Measurements from ENCODE around the gene FUBP3. TPM values are rescaled to one million over a fixed set of nuclear protein-coding genes. Genes with fewer than 3 reads are reported as not detected.

Gene FUBP3
- total and polyA plus RNA-seq, 4 donors: 22.9 to 44.6 (median 35.1) TPM

DNA sequence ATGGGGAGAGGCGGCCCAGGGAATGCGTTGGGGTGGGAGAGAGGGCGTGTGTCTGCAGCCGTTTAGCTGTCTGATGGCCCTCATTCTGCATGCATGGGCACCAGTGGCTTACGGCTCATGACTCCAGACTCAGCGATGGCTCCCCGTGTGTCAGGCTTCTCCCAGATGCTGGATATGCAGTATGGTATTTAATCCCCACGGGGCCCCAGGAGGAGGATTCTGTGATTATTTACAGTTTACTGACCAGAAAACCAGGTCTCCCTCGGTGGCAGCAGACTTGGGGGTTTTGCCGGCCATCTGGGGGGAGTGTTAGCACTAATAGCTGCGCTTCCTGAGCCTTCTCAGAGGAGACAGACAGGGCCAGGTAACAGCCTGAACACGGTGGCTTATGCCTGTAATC, 89.3 kb downstream of the FUBP3 start:
- H3K27ac ChIP-seq (ENCODE audit: low read depth in 1 of 2, low read length in 1 of 2): no peak overlapping the region

GRCh38 chr9:130669965-130670364, 90.6 kb downstream of the FUBP3 start:
- 76 to 80% methylated on average over 4 of the region's 4 CpGs for WGBS, 2 donors
- H3K9me3 ChIP-seq (ENCODE audit: control insufficient read depth in 4 of 4, insufficient read depth in 3 of 4, low read length in 3 of 4): no peaks in the 10 kb centered on the region
- H3K9ac ChIP-seq (ENCODE audit: insufficient read depth in 1 of 2, low read length in 2 of 2): no peak overlapping the region
- peaks cover 0 to 46% (median 34%) of the 10 kb centered on the region in 3 donors for H3K27me3 ChIP-seq (ENCODE audit: control insufficient read depth in 3 of 3, insufficient read depth in 3 of 3, low read length in 2 of 3)
- no peak overlapping the region for H3K4me3 ChIP-seq
- DNase-seq (no peak), ATAC-seq (ENCODE audit: insufficient read depth, low FRiP score) (no peak)
- no peaks in the 10 kb centered on the region for H3K36me3 ChIP-seq (ENCODE audit: control insufficient read depth in 4 of 4, insufficient read depth in 4 of 4, low read length in 4 of 4)
- TF ChIP-seq, protein P1, sequence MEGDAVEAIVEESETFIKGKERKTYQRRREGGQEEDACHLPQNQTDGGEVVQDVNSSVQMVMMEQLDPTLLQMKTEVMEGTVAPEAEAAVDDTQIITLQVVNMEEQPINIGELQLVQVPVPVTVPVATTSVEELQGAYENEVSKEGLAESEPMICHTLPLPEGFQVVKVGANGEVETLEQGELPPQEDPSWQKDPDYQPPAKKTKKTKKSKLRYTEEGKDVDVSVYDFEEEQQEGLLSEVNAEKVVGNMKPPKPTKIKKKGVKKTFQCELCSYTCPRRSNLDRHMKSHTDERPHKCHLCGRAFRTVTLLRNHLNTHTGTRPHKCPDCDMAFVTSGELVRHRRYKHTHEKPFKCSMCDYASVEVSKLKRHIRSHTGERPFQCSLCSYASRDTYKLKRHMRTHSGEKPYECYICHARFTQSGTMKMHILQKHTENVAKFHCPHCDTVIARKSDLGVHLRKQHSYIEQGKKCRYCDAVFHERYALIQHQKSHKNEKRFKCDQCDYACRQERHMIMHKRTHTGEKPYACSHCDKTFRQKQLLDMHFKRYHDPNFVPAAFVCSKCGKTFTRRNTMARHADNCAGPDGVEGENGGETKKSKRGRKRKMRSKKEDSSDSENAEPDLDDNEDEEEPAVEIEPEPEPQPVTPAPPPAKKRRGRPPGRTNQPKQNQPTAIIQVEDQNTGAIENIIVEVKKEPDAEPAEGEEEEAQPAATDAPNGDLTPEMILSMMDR (IDR thresholded peaks at IDR 0.05; ENCODE audit: control extremely low read depth, extremely low read depth): no peak
- peaks cover 0 to 7% (median 0%) of the 10 kb centered on the region in 5 donors for H3K4me1 ChIP-seq (ENCODE audit: control insufficient read depth in 5 of 5, insufficient read depth in 5 of 5, low read length in 5 of 5)
- H3K27ac ChIP-seq (ENCODE audit: low read depth in 1 of 2, low read length in 1 of 2): no peak overlapping the region

More for the DNA sequence above, 89.3 kb downstream of the FUBP3 start:
- Histone ChIP-seq H3K27me3 (ENCODE audit: control insufficient read depth in 3 of 3, insufficient read depth in 3 of 3, low read length in 2 of 3) (peaks cover 0 to 56% (median 42%) of the 10 kb centered on the region in 3 donors), H3K9me3 (ENCODE audit: control insufficient read depth in 4 of 4, insufficient read depth in 3 of 4, low read length in 3 of 4) (no peaks in the 10 kb centered on the region), H3K4me1 (ENCODE audit: control insufficient read depth in 5 of 5, insufficient read depth in 5 of 5, low read length in 5 of 5) (peaks cover 0 to 19% (median 0%) of the 10 kb centered on the region in 5 donors), H3K9ac (ENCODE audit: insufficient read depth in 1 of 2, low read length in 2 of 2) (no peak overlapping the region), H3K4me3 (no peak overlapping the region), H3K36me3 (ENCODE audit: control insufficient read depth in 4 of 4, insufficient read depth in 4 of 4, low read length in 4 of 4) (no peaks in the 10 kb centered on the region)
- TF ChIP-seq, protein P1 (IDR thresholded peaks at IDR 0.05; ENCODE audit: control extremely low read depth, extremely low read depth): no peak
- WGBS, 2 donors: 63 to 69% methylated on average over 12 of the region's 12 CpGs
- ATAC-seq (ENCODE audit: insufficient read depth, low FRiP score) (no peak), DNase-seq (no peak)

DNA sequence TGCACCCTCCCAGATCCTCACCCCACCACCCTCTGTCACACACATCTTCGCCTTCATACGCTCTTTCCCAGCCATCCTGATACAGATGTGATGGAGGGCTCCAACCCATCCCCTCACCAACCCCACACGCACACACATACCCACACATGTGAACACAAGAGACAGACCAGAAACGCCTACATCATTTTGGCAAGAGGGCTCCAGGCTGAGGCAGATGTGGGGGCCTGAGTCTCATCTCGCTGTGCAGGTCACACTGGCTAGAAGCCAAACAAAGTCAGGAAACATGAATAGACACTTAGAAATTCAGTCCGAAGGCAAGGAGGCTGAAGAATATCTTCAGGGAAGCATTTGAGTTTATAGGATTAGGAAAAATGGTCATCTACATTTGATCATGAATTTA, 91.3 kb downstream of the FUBP3 start:
- ATAC-seq (ENCODE audit: insufficient read depth, low FRiP score): no peak
- Histone ChIP-seq H3K9ac (ENCODE audit: insufficient read depth in 1 of 2, low read length in 2 of 2) (no peak overlapping the region), H3K4me3 (no peak overlapping the region), H3K9me3 (ENCODE audit: control insufficient read depth in 4 of 4, insufficient read depth in 3 of 4, low read length in 3 of 4) (no peaks in the 10 kb centered on the region), H3K36me3 (ENCODE audit: control insufficient read depth in 4 of 4, insufficient read depth in 4 of 4, low read length in 4 of 4) (no peaks in the 10 kb centered on the region), H3K27ac (ENCODE audit: low read depth in 1 of 2, low read length in 1 of 2) (no peak overlapping the region), H3K27me3 (ENCODE audit: control insufficient read depth in 3 of 3, insufficient read depth in 3 of 3, low read length in 2 of 3) (peaks cover 0 to 40% (median 30%) of the 10 kb centered on the region in 3 donors), H3K4me1 (ENCODE audit: control insufficient read depth in 5 of 5, insufficient read depth in 5 of 5, low read length in 5 of 5) (peaks cover 0 to 5% (median 0%) of the 10 kb centered on the region in 5 donors)
- TF ChIP-seq, protein P1 (IDR thresholded peaks at IDR 0.05; ENCODE audit: control extremely low read depth, extremely low read depth): no peak
- DNase-seq: no peak
- 82 to 86% methylated on average over 6 of the region's 6 CpGs for WGBS, 2 donors

DNA sequence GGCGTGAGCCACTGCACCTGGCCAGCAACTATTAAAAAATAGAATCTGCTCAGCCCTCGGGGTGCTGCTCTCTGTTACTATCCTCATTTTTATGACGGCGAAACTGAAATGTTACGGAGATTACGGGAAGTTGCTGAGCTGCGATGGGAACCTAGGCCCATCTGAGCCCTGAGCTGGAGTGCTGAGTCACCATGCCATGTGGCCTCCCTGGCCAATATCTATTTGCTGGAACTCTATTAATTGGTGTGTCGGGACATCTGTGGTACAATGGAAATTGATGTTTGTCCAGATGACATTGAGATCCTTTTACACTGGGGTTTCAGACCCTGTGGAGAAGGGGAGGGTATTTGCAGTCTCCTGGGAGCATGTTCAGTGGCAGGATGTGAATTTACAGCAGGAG, 93.1 kb downstream of the FUBP3 start:
- H3K27ac ChIP-seq (ENCODE audit: low read depth in 1 of 2, low read length in 1 of 2): no peak overlapping the region
- ATAC-seq (ENCODE audit: insufficient read depth, low FRiP score): no peak
- H3K4me3 ChIP-seq: no peak overlapping the region
- no peak overlapping the region for H3K9ac ChIP-seq (ENCODE audit: insufficient read depth in 1 of 2, low read length in 2 of 2)
- TF ChIP-seq, protein P1 (IDR thresholded peaks at IDR 0.05; ENCODE audit: control extremely low read depth, extremely low read depth): no peak
- no peaks in the 10 kb centered on the region for H3K36me3 ChIP-seq (ENCODE audit: control insufficient read depth in 4 of 4, insufficient read depth in 4 of 4, low read length in 4 of 4)
- 90 to 92% methylated on average over 8 of the region's 8 CpGs for WGBS, 2 donors
- DNase-seq: no peak
- peaks cover 0 to 25% (median 16%) of the 10 kb centered on the region in 3 donors for H3K27me3 ChIP-seq (ENCODE audit: control insufficient read depth in 3 of 3, insufficient read depth in 3 of 3, low read length in 2 of 3)
- H3K4me1 ChIP-seq (ENCODE audit: control insufficient read depth in 5 of 5, insufficient read depth in 5 of 5, low read length in 5 of 5): no peaks in the 10 kb centered on the region
- H3K9me3 ChIP-seq (ENCODE audit: control insufficient read depth in 4 of 4, insufficient read depth in 3 of 4, low read length in 3 of 4): no peaks in the 10 kb centered on the region
